GM21717 (cell line): Measurements from ENCODE around the gene ZMYM2.

Experiments
- ATAC-seq: cut with Tn5 transposase; IDR thresholded peaks from one replicate; pipeline ENCODE4 v1.9.1; 2021; ENCODE audit warnings: mild to moderate bottlenecking, moderate library complexity; ENCODE audit not compliant: unreplicated experiment

ZMYM2 gene

DNA sequence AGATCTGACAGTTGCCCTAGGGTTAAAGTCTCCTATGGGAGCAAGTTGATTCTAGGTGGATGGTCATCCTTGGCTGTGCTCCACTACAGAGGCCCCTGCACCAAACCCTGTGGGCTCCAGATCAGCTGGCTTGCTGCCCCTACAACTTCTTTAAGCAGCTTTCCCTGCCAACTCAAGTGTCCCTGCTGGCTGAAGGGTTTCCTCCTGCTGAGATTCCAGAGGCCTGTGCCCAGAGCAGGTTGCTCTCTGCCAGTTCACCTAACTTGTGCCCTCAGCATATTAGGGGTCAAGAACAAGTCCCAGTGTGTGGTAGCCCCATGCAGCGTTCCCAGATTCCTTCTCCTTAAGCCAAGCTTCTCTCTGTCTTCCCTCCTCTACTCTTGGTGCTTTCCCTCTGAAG, 85.6 kb downstream of the ZMYM2 start:
- ATAC-seq = no peak

DNA sequence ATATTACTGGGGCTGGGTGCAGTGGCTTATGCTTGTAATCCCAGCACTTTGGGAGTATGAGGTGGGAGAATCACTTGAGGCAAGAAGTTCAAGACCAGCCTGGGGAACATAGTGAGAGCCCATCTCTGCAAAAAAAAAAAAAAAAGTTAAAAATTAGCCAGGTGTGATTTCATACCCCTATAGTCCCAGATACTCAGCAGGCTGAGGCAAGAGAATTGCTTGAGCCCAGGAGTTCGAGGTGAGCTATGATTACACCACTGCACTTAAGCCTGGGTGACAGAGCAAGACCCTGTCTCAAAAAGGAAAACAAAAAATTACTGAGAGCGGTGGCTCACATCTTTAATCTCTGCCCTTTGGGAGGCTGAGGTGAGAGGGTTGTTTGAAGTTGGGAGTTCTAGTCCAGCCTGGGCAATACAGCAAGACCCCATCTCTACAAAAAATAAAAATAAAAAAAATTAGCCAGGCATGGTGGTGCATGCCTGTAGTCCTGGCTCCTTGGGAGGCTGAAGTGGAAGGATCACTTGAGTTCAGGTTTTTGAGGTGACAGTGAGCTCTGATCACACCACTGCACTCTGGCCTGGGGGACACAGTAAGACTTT, 87.5 kb downstream of the ZMYM2 start:
- ATAC-seq = no peak

GRCh38 chr13:20049558-20050473, 91.3 kb downstream of the ZMYM2 start:
- no peak for ATAC-seq

DNA sequence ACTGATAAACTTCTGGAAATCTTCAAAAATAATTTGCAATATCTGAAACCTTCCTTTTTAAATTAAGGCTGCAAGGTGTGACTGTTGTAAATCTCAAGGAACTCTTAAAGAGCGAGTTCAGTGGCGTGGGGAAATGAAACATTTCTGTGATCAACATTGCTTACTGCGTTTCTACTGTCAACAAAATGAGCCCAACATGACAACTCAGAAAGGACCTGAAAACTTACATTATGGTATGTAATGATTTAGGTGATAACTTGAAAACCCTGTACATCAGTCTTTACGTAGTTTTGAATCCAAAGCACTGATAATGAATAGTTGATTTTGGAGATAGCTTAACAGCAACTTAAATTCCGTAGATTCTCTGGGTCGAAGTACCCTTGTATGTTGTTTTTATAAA, 92.8 kb downstream of the ZMYM2 start:
- ATAC-seq = no peak

DNA sequence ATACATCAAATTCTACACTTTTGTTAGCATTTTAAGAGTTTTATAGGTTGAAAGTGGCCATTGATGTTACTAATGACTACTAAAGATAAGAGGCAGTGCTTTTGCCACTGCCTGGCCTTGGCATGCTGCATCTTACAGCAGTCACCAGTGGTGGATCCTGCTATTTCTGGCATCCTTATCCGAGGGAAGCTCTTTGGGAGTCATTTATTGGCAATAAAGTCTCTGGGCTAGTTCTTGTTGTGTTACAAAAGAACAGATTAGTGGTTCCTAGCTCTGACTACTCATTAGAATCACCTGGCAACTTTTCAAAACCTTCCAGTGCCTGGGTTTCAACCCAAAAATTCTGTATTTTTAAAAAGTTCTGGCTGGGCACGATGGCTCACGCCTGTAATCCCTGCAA, 94.5 kb downstream of the ZMYM2 start:
- ATAC-seq = no peak

GRCh38 chr13:20053891-20054290, 95.4 kb downstream of the ZMYM2 start:
- ATAC-seq = no peak

GRCh38 chr13:20054586-20054985, 96.1 kb downstream of the ZMYM2 start:
- ATAC-seq = no peak

DNA sequence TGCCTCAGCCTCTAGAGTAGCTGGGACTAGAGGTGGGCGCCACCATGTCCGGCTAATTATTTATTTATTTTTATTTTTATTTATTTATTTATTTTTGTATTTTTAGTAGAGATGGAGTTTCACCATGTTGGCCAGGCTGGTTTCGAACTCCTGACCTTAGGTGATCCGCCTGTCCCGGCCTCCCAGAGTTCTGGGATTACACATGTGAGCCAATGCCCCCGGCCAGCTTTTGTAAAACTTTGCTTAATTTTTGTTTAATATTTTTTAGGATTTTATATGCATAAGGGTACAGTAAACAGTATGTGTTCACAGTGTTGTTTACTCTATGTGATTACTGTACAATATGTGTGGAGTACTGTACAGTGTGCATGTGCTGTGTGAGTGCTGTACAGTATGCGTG, 98.7 kb downstream of the ZMYM2 start:
- no peak for ATAC-seq

GRCh38 chr13:20057963-20058362, 99.4 kb downstream of the ZMYM2 start:
- no peak for ATAC-seq

DNA sequence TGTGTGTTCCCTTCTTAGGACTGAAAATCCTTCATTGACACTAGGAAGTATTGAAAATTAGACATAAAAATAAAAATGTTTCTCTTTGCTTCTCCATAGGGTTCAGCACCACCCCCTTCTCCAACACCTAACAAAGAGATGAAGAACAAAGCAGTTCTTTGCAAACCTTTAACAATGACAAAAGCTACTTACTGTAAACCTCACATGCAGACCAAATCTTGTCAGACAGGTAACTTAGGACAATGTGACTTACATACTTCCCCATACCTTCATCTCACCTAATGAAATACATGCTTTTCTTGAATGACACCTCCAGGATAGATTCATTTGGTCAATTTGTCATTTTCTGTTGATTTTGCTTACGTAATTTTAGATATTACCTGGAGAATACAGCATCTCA, 99.9 kb downstream of the ZMYM2 start:
- ATAC-seq = no peak

DNA sequence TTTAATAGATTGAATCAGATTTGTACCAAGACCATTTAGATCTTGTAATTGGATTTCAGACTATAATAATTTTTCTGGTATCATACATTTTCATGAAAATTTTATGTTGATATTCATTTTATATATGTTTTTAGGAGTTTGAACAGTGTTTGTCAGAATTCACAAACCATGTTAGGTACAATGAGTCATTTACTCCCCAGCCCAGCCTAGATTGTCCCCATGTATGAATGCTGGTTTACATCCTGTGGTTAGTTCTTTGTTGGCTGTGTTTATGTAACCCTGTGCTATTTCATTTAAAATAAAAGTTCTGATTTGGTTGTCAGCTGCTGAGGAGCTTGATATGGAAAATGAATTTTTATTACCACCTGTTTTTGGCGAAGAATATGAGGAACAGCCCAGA, 105.6 kb downstream of the ZMYM2 start:
- ATAC-seq = no peak

DNA sequence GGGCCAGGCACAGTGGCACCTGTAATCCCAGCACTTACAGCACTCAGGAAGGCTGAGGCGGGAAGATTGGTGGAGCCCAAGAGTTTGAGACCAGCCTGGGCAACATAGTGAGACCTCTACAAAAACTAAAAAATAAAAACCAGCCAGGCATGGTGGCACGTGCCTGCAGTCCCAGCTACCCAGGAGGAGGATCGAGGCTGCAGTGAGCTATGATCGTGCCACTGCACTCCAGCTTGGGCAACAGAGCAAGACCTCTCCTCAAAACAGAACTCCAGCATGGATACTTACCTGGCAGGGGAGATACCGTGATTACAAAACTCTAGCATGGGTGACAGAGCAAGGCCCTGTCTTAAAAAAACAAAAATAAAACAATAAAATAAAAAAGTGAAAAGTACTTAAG, 107.0 kb downstream of the ZMYM2 start:
- ATAC-seq = no peak

- ATAC-seq = no peak
Measured at GRCh38 chr13:20069956-20070355, 111.4 kb downstream of the ZMYM2 start.

GRCh38 chr13:20073775-20074174, 115.2 kb downstream of the ZMYM2 start:
- ATAC-seq = no peak

DNA sequence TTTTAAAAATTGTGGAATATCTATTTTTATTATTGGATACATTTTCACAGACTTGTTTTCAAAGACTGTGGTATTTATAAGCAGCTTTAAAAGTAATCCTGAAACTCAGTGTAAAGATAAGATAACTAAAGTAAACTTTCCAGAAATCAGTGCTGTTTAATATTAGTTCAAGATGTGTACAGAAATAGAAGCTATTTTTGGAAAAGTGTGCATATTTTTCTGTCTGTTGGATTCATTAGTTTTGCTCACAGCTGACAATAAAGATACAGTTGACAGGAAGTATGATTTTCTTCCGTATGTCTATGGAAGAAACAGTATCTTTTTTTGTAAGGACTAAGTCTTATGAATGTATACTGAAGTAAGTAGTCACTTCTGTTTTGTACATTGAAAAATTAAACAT, 116.4 kb downstream of the ZMYM2 start:
- no peak for ATAC-seq

DNA sequence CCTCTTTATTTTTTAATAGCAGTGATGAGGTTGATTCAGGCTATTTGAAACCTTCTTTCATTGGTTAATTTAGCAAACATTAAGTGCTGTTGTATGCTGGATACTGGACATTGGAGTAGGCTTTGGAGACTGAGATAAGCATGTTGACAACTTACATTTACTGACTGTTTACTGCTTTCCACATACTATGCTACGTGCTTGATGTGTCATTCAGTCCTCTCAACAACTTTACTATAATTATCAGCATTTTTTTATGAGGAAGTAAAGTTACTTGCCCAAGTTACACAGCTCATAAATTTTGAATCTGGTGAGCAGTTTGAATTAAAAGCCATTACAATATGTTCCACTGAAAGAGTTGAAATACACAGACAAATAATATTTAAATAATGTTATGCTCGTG, 118.6 kb downstream of the ZMYM2 start:
- no peak for ATAC-seq

DNA sequence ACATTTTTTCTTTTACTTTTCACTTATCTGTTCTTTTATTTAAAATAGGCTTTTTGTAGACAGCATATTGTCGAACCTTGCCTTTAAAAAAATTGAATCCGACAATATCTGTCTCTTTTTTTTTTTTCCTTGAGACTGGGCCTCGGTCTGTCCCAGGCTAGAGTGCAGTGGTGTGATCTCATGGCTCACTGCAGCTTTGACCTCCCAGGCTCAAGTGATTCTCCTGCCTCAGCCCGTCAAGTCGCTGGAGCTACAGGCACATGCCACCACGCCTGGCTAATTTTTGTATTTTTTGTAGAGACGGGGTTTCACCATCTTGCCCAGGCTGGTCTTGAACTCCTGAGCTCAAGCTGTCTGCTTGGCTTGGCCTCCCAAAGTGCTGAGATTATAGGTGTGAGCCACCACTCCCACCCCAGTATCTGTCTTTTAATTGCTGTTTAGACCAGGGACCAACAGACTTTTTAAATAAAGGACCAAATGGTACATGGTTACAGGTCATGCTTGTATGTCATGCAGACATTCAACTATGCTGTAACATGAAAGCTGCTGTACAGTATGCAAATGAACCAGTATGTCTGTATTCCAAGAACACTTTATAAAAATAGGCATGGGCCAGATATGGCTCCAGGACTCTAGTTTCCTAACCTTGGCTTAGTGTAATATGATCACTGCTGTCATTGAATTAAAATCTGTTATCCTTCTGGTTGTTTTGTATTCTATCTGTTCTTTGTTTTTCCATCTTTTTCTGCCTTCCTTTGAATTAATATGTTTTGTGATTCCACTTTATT, 122.0 kb downstream of the ZMYM2 start:
- ATAC-seq = no peak

- no peak for ATAC-seq
Measured at GRCh38 chr13:20090349-20090748, 131.8 kb downstream of the ZMYM2 start.

- ATAC-seq = no peak
Measured at GRCh38 chr13:20093951-20094350, 135.4 kb downstream of the ZMYM2 start.

DNA sequence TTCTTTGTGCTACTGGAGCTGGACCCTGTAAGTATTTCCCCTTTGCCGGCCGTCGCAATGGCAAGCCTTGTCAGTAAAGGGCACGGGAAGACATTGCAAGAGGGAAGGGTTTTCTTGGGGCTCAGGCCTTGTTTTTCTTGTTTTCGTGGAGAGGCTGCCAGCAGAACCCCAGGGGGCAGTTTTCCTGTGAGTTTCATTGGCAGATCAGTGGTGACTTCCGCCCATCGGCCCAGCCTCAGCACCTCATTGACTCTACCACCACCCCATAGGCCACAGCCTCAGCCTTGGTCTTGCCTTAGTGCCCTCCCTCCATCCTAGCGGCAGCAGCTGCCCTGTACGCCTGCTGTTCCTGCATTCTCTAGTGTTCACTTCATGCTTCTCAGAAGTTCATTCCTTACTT, 140.8 kb downstream of the ZMYM2 start:
- ATAC-seq = no peak

DNA sequence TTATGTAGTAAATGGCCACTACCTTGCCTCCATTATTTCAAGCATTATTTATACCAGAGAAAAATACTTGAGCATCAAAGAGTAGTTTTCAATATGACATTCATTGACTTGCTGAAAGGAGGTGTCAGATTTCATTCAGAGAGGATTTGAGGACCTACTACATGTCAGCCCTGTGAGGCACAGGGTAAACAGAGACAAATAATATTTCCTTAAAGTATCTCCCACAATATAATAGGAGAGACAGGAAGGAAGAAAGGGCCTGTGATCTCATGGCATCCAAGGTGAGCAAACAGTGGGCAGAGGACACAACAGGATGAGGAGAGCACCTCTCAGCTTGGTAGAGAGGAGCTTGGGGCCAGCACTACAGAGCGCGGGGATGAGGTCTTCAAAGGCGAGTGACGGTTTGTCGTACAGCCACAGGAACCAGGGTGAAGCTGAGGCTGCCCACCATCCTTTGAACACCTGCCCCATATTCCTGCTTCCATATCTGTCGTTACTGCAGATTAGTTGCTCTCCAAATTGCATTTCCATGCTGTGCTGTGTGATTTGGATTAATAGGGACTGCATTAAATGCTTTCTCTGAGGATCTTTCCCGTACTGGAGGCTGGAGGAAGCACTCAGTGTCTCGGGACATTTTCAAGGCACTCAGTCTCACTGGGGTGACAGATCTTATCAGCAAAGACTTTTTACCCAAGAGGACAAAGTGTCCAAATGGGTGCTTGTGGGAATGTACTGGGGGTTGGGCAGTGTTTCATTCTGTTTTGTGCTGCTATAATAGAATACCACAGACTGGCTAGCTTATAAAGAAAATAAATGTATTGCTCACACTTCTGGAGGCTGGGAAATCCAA, 143.2 kb downstream of the ZMYM2 start:
- no peak for ATAC-seq
